ENCODE data around the gene SLC6A20. TPM values are rescaled to one million over a fixed set of nuclear protein-coding genes. Genes with fewer than 3 reads are reported as not detected.

The SLC6A20 gene
- total and polyA plus RNA-seq, 2 experiments from 2014 or later: 0.05 to 0.14 TPM

DNA sequence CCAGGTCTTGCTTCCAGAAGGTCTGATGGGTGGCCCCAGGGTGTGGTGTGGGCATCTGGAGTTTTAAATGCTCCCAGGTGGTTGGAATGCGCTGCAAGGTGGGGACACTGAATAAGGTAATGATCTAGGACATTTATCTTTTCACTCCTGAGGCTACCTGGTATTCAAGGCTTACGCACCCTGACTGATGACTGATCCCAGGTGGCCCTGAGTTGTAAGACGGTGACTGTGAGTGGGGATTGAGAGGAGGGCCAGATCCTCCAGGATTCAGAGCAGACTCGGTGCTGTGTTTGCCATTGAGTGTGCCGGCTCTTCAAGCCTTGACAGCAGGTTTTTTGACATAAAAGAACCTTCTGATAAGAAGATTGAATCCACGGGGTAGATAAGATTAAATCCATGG is 40.3 kb downstream of the SLC6A20 start:
- ATAC-seq: no peak
- Mint-ChIP-seq H3K36me3 (ENCODE audit: low read depth) (no peaks in the 10 kb centered on the region; the same call in 2 of the 3 replicates), H3K27ac (no peak overlapping the region), H3K4me3 (no peak overlapping the region), H3K9me3 (no peaks in the 10 kb centered on the region), H3K27me3 (ENCODE audit: insufficient read depth, low read depth, poor library complexity) (peaks cover under 1% of the 10 kb centered on the region), H3K4me1 (peaks cover 16% of the 10 kb centered on the region)
- Histone ChIP-seq H4K20me1 (replicated peaks; ENCODE audit: insufficient read depth) (no peaks in the 10 kb centered on the region; the same call in 1 of the 2 replicates), H3F3A (replicated peaks; ENCODE audit: low read depth) (no peaks in the 10 kb centered on the region), H3K4me1 (ENCODE audit: insufficient read depth) (peaks cover 6% of the 10 kb centered on the region; the same call in 1 of the 2 replicates), H3K4me2 (no peak overlapping the region), H3K9me2 (ENCODE audit: insufficient read depth) (0 out of 2 replicates have a peak, but pooled peaks cover 4% of the 10 kb centered on the region), H3K79me2 (replicated peaks; ENCODE audit: insufficient read depth) (no peaks in the 10 kb centered on the region), H3K27ac (ENCODE audit: low read depth) (no peak overlapping the region), H3K36me3 (ENCODE audit: insufficient read depth) (no peaks in the 10 kb centered on the region), H2AFZ (no peak overlapping the region), H3K27me3 (ENCODE audit: insufficient read depth) (no peaks in the 10 kb centered on the region), H3K4me3 (no peak overlapping the region)
- TF ChIP-seq, protein P1, sequence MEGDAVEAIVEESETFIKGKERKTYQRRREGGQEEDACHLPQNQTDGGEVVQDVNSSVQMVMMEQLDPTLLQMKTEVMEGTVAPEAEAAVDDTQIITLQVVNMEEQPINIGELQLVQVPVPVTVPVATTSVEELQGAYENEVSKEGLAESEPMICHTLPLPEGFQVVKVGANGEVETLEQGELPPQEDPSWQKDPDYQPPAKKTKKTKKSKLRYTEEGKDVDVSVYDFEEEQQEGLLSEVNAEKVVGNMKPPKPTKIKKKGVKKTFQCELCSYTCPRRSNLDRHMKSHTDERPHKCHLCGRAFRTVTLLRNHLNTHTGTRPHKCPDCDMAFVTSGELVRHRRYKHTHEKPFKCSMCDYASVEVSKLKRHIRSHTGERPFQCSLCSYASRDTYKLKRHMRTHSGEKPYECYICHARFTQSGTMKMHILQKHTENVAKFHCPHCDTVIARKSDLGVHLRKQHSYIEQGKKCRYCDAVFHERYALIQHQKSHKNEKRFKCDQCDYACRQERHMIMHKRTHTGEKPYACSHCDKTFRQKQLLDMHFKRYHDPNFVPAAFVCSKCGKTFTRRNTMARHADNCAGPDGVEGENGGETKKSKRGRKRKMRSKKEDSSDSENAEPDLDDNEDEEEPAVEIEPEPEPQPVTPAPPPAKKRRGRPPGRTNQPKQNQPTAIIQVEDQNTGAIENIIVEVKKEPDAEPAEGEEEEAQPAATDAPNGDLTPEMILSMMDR (conservative IDR thresholded peaks at IDR 0.05; ENCODE audit: low read depth in 2 of 2): no peak
- TF ChIP-seq ZNF114 (CRISPR knock-in tag; IDR thresholded peaks at IDR 0.05) (no peak), EZH2 (IDR thresholded peaks at IDR 0.05; ENCODE audit: low read depth, unreplicated experiment) (no peak), EZH2phosphoT487 (IDR thresholded peaks at IDR 0.05; ENCODE audit: unreplicated experiment) (no peak), JUNB (IDR thresholded peaks at IDR 0.05; ENCODE audit: unreplicated experiment) (no peak), NANOG (IDR thresholded peaks at IDR 0.05; ENCODE audit: borderline replicate concordance) (no peak), STAT1 (IDR thresholded peaks at IDR 0.05; ENCODE audit: unreplicated experiment) (no peak), CREB1 (CRISPR knock-in tag; IDR thresholded peaks at IDR 0.05; ENCODE audit: low read depth) (no peak), POLR2AphosphoS5 (IDR thresholded peaks at IDR 0.05; ENCODE audit: low read depth) (no peak), ZNF331 (CRISPR knock-in tag; IDR thresholded peaks at IDR 0.05; ENCODE audit: low read depth) (no peak)
- TF ChIP-seq, protein P2, sequence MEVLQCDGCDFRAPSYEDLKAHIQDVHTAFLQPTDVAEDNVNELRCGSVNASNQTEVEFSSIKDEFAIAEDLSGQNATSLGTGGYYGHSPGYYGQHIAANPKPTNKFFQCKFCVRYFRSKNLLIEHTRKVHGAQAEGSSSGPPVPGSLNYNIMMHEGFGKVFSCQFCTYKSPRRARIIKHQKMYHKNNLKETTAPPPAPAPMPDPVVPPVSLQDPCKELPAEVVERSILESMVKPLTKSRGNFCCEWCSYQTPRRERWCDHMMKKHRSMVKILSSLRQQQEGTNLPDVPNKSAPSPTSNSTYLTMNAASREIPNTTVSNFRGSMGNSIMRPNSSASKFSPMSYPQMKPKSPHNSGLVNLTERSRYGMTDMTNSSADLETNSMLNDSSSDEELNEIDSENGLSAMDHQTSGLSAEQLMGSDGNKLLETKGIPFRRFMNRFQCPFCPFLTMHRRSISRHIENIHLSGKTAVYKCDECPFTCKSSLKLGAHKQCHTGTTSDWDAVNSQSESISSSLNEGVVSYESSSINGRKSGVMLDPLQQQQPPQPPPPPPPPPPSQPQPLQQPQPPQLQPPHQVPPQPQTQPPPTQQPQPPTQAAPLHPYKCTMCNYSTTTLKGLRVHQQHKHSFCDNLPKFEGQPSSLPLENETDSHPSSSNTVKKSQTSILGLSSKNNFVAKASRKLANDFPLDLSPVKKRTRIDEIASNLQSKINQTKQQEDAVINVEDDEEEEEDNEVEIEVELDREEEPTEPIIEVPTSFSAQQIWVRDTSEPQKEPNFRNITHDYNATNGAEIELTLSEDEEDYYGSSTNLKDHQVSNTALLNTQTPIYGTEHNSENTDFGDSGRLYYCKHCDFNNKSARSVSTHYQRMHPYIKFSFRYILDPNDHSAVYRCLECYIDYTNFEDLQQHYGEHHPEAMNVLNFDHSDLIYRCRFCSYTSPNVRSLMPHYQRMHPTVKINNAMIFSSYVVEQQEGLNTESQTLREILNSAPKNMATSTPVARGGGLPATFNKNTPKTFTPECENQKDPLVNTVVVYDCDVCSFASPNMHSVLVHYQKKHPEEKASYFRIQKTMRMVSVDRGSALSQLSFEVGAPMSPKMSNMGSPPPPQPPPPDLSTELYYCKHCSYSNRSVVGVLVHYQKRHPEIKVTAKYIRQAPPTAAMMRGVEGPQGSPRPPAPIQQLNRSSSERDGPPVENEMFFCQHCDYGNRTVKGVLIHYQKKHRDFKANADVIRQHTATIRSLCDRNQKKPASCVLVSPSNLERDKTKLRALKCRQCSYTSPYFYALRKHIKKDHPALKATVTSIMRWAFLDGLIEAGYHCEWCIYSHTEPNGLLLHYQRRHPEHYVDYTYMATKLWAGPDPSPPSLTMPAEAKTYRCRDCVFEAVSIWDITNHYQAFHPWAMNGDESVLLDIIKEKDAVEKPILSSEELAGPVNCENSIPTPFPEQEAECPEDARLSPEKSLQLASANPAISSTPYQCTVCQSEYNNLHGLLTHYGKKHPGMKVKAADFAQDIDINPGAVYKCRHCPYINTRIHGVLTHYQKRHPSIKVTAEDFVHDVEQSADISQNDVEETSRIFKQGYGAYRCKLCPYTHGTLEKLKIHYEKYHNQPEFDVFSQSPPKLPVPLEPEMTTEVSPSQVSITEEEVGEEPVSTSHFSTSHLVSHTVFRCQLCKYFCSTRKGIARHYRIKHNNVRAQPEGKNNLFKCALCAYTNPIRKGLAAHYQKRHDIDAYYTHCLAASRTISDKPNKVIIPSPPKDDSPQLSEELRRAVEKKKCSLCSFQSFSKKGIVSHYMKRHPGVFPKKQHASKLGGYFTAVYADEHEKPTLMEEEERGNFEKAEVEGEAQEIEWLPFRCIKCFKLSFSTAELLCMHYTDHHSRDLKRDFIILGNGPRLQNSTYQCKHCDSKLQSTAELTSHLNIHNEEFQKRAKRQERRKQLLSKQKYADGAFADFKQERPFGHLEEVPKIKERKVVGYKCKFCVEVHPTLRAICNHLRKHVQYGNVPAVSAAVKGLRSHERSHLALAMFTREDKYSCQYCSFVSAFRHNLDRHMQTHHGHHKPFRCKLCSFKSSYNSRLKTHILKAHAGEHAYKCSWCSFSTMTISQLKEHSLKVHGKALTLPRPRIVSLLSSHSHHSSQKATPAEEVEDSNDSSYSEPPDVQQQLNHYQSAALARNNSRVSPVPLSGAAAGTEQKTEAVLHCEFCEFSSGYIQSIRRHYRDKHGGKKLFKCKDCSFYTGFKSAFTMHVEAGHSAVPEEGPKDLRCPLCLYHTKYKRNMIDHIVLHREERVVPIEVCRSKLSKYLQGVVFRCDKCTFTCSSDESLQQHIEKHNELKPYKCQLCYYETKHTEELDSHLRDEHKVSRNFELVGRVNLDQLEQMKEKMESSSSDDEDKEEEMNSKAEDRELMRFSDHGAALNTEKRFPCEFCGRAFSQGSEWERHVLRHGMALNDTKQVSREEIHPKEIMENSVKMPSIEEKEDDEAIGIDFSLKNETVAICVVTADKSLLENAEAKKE (CRISPR knock-in tag; IDR thresholded peaks at IDR 0.05): no peak
- TF ChIP-seq, protein P3, sequence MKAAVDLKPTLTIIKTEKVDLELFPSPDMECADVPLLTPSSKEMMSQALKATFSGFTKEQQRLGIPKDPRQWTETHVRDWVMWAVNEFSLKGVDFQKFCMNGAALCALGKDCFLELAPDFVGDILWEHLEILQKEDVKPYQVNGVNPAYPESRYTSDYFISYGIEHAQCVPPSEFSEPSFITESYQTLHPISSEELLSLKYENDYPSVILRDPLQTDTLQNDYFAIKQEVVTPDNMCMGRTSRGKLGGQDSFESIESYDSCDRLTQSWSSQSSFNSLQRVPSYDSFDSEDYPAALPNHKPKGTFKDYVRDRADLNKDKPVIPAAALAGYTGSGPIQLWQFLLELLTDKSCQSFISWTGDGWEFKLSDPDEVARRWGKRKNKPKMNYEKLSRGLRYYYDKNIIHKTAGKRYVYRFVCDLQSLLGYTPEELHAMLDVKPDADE (IDR thresholded peaks at IDR 0.05): no peak
- TF ChIP-seq, protein P4, sequence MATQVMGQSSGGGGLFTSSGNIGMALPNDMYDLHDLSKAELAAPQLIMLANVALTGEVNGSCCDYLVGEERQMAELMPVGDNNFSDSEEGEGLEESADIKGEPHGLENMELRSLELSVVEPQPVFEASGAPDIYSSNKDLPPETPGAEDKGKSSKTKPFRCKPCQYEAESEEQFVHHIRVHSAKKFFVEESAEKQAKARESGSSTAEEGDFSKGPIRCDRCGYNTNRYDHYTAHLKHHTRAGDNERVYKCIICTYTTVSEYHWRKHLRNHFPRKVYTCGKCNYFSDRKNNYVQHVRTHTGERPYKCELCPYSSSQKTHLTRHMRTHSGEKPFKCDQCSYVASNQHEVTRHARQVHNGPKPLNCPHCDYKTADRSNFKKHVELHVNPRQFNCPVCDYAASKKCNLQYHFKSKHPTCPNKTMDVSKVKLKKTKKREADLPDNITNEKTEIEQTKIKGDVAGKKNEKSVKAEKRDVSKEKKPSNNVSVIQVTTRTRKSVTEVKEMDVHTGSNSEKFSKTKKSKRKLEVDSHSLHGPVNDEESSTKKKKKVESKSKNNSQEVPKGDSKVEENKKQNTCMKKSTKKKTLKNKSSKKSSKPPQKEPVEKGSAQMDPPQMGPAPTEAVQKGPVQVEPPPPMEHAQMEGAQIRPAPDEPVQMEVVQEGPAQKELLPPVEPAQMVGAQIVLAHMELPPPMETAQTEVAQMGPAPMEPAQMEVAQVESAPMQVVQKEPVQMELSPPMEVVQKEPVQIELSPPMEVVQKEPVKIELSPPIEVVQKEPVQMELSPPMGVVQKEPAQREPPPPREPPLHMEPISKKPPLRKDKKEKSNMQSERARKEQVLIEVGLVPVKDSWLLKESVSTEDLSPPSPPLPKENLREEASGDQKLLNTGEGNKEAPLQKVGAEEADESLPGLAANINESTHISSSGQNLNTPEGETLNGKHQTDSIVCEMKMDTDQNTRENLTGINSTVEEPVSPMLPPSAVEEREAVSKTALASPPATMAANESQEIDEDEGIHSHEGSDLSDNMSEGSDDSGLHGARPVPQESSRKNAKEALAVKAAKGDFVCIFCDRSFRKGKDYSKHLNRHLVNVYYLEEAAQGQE (IDR thresholded peaks at IDR 0.05; ENCODE audit: unreplicated experiment): no peak
- no peak for DNase-seq (ENCODE audit: low spot score)
